Neural cell (in vitro differentiated cells): Measurements from ENCODE around the gene HCRTR2. TPM values are rescaled to one million over a fixed set of nuclear protein-coding genes. Genes with fewer than 3 reads are reported as not detected.

Experiments used
- H2AFZ ChIP-seq: fragments of 200-600, 300-800 bp; sonication (generic), shearing (Covaris generic); 2 replicates; pipeline ENCODE4 v1.6.0; 2014; ENCODE audit warnings: low read depth, mild to moderate bottlenecking, antibody characterized with exemption, low read length, moderate library complexity
- H3F3A ChIP-seq: fragments of 200-600 bp; shearing (Covaris generic); 2 replicates; pipeline ENCODE4 v1.6.1; 2016; ENCODE audit warnings: mild to moderate bottlenecking, moderate library complexity, mixed read lengths, antibody characterized with exemption, low read length; ENCODE audit not compliant: insufficient read depth, poor library complexity, severe bottlenecking
- H3K27ac ChIP-seq: fragments of 200-600, 300-800 bp; sonication (generic), shearing (Covaris generic); 2 replicates; pipeline ENCODE4 v1.5.1; 2014; ENCODE audit warnings: mild to moderate bottlenecking, low read length, moderate library complexity
- H3K27me3 ChIP-seq: fragments of 300-800, 200-600 bp; sonication (generic), shearing (Covaris generic); 2 replicates; pipeline ENCODE4 v1.6.0; 2014; ENCODE audit warnings: mild to moderate bottlenecking, low read depth, low read length, moderate library complexity; ENCODE audit not compliant: insufficient read depth
- H3K36me3 ChIP-seq: fragments of 300-800, 200-600 bp; sonication (generic), shearing (Covaris generic); 2 replicates; pipeline ENCODE4 v1.5.1; 2014; ENCODE audit warnings: mild to moderate bottlenecking, antibody characterized with exemption, low read length, moderate library complexity; ENCODE audit not compliant: insufficient read depth
- H3K4me2 ChIP-seq: fragments of 300-800, 200-600 bp; sonication (generic), shearing (Covaris generic); 2 replicates; pipeline ENCODE4 v1.6.0; 2014; ENCODE audit warnings: mild to moderate bottlenecking, low read length
- H3K4me3 ChIP-seq: fragments of 300-800, 200-600 bp; sonication (generic), shearing (Covaris generic); 2 replicates; pipeline ENCODE4 v1.5.1; 2014; ENCODE audit warnings: mild to moderate bottlenecking, low read length, moderate library complexity
- H3K79me2 ChIP-seq: fragments of 200-600 bp; shearing (Covaris generic); replicated peaks from 2 replicates; pipeline ENCODE4 v1.6.0; 2014; ENCODE audit warnings: mild to moderate bottlenecking, low read length, moderate library complexity; ENCODE audit not compliant: insufficient read depth
- H3K9ac ChIP-seq: fragments of 300-800, 200-600 bp; sonication (generic), shearing (Covaris generic); 2 replicates; pipeline ENCODE4 v1.6.1; 2016; ENCODE audit warnings: mild to moderate bottlenecking, low read length, mixed read lengths
- H3K9me2 ChIP-seq: fragments of 200-600 bp; shearing (Covaris generic); 2 replicates; pipeline ENCODE4 v1.6.1; 2016; ENCODE audit warnings: mild to moderate bottlenecking, low read length, mixed read lengths; ENCODE audit not compliant: insufficient read depth
- H3K9me3 ChIP-seq: fragments of 200-600, 300-800 bp; sonication (generic), shearing (Covaris generic); 2 replicates; pipeline ENCODE4 v1.6.1; 2016; ENCODE audit warnings: mild to moderate bottlenecking, mixed run types, low read length, moderate library complexity, mixed read lengths
- H4K20me1 ChIP-seq: fragments of 200-600 bp; shearing (Covaris generic); 2 replicates; pipeline ENCODE4 v1.6.1; 2016; ENCODE audit warnings: mild to moderate bottlenecking, mixed run types; ENCODE audit not compliant: insufficient read depth
- CTCF ChIP-seq: fragments of 450-650 bp; IDR thresholded peaks from 2 replicates; pipeline ENCODE4 v1.5.1; 2014; ENCODE audit warnings: antibody characterized with exemption, mild to moderate bottlenecking, moderate library complexity; ENCODE audit not compliant: poor library complexity, severe bottlenecking
- EP300 ChIP-seq: fragments of 450-650 bp; conservative IDR thresholded peaks from 2 replicates; pipeline ENCODE4 v1.6.1; 2014; ENCODE audit warnings: antibody characterized with exemption, mild to moderate bottlenecking, moderate library complexity; ENCODE audit not compliant: poor library complexity, severe bottlenecking
- EZH2 ChIP-seq: fragments of 200-600, 300-800 bp; shearing (Covaris generic), sonication (generic); IDR thresholded peaks from 2 replicates; pipeline ENCODE4 v1.6.1; 2014; ENCODE audit warnings: antibody characterized with exemption, low read length, borderline replicate concordance, mild to moderate bottlenecking; ENCODE audit not compliant: insufficient read depth, poor library complexity, severe bottlenecking
- MXI1 ChIP-seq: fragments of 450-650 bp; conservative IDR thresholded peaks from 2 replicates; pipeline ENCODE4 v1.6.1; 2014; ENCODE audit warnings: antibody characterized with exemption, mild to moderate bottlenecking; ENCODE audit not compliant: poor library complexity, severe bottlenecking
- POLR2AphosphoS5 ChIP-seq: IDR thresholded peaks from 2 replicates; pipeline ENCODE4 v1.6.1; 2012
- RAD21 ChIP-seq: fragments of 450-650 bp; conservative IDR thresholded peaks from 2 replicates; pipeline ENCODE4 v1.6.1; 2014; ENCODE audit warnings: antibody characterized with exemption, mild to moderate bottlenecking, moderate library complexity
- REST ChIP-seq: IDR thresholded peaks from 2 replicates; pipeline ENCODE4 v1.6.1; 2012; ENCODE audit warnings: borderline replicate concordance
- SMC3 ChIP-seq: fragments of 450-650 bp; conservative IDR thresholded peaks from 2 replicates; pipeline ENCODE4 v1.6.1; 2014; ENCODE audit warnings: antibody characterized with exemption, mild to moderate bottlenecking, moderate library complexity; ENCODE audit not compliant: poor library complexity
- TAF1 ChIP-seq: IDR thresholded peaks from 2 replicates; pipeline ENCODE4 v1.6.1; 2012; ENCODE audit warnings: low read depth
- polyA plus RNA-seq: library from polyadenylated mRNA; depleted of rRNA; stranded (reverse); fragments of >200 nt; gene quantifications from 2 replicates; pipeline ENCODE4 v1.2.3, GENCODE V29; 2014

The HCRTR2 gene
- polyA plus RNA-seq, 1 donor from 2014 or later, result 8.1 TPM

- TF ChIP-seq EP300 (no peak), POLR2AphosphoS5 (no peak), MXI1 (no peak), REST (no peak), EZH2 (no peak), RAD21 (no peak), TAF1 (no peak), CTCF (no peak), SMC3 (no peak)
- Histone ChIP-seq H3K36me3 (no peaks in the 10 kb centered on the region), H3F3A (no peaks in the 10 kb centered on the region), H3K9me2 (no peaks in the 10 kb centered on the region), H3K4me3 (no peak overlapping the region), H3K79me2 (no peaks in the 10 kb centered on the region), H3K9ac (no peak overlapping the region), H2AFZ (no peak overlapping the region), H4K20me1 (no peaks in the 10 kb centered on the region), H3K9me3 (no peaks in the 10 kb centered on the region), H3K27me3 (no peaks in the 10 kb centered on the region), H3K27ac (no peak overlapping the region), H3K4me2 (no peak overlapping the region)
Observed at GRCh38 chr6:55319961-55320695, 145.8 kb downstream of the HCRTR2 start.

GRCh38 chr6:55320696-55321086 lies 146.4 kb downstream of the HCRTR2 start:
- Histone ChIP-seq H3K4me3 (no peak overlapping the region), H3K27me3 (no peaks in the 10 kb centered on the region), H3K79me2 (no peaks in the 10 kb centered on the region), H3F3A (no peaks in the 10 kb centered on the region), H2AFZ (no peak overlapping the region), H3K27ac (no peak overlapping the region), H3K9me2 (no peaks in the 10 kb centered on the region), H3K9me3 (no peaks in the 10 kb centered on the region), H4K20me1 (no peaks in the 10 kb centered on the region), H3K4me2 (no peak overlapping the region), H3K36me3 (no peaks in the 10 kb centered on the region), H3K9ac (no peak overlapping the region)
- TF ChIP-seq POLR2AphosphoS5, result no peak
- no peak for TF ChIP-seq MXI1
